CD1c-positive myeloid dendritic cell (primary cell): ENCODE results near the gene NUMB.
A peak's percentile ranks its signal among the peaks of the same experiment; 100 is the strongest.
"Not testable (repeated sequence)": the region's sequence is repeated elsewhere in the genome, so short reads cannot be mapped to it uniquely, and the experiment has no call there.

Experiments
- DNase-seq: peaks from one replicate; pipeline ENCODE4 v3.0.0-alpha.2; 2016; ENCODE audit errors: extremely low spot score

The NUMB gene

DNA sequence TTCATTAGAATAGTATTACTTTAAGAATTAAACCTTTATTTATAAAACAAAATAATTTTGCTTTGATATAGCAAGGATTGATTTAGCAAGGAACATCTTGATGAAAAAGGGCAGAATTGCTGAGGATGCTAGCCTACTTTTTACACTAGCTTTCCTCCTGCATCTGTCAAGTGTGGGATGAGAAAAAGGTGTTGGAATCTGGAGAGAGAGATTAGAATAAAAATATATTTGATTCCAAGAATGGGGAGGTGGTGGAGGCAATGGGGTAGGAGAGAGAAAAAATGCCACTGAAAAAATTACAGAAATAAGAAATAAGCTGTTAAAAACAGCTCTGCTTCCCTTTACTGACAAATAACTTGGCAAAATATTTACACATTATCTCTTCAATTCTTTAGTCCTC is 98.9 kb downstream of the NUMB start:
- no peak for DNase-seq

DNA sequence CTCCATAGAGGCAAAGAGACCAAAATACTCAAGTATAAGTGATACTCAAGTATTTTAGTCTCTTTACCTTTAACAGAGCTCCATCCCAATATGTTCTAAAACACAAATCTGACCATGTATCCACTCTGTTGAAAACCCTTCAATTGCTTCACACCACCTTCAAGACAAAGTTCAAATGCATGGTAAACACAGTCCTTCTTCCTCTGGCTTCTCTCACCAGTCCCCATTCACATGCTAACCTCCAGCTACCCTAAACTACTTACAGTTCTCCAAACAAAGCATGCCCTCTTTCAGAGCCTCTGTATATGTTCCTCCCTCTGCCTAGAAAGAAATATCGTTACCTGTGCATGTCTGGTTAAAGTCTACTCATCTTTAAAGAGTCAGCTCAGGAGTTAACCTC is 100.2 kb downstream of the NUMB start:
- no peak for DNase-seq

DNA sequence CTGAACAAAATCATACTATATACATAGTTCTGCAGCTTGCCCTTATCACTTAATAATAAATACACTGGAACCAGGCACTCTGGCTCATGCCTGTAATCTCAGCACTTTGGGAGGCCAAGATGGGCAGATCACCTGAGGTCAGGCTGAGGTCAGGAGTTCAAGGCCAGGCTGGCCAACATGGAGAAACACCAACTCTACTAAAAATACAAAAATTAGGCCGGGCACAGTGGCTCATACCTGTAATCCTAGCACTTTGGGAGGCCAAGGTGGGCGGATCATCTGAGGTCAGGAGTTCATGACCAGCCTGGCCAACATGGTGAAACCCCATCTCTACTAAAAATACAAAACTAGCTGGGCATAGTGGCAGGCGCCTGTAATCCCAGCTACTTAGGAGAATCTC is 109.3 kb downstream of the NUMB start:
- not testable (repeated sequence) for DNase-seq

DNA sequence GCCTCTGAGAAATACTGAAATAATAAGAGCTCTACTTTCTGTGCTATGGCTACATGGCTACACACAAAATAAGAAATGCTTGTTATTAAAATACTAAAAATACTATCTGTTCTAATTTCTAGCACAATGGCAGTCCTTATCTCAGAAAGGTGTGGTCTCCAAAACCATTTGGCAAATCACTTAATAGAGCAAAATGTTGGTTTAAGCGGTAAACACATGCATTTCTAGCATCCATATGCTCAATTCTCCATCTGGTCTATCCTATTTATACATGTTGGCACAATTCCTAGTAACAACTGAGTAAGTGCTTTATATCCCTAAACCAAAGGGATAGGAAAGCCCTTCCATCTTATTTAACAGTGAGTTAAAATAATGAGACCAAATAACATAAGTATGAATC is 114.0 kb downstream of the NUMB start:
- no peak for DNase-seq

DNA sequence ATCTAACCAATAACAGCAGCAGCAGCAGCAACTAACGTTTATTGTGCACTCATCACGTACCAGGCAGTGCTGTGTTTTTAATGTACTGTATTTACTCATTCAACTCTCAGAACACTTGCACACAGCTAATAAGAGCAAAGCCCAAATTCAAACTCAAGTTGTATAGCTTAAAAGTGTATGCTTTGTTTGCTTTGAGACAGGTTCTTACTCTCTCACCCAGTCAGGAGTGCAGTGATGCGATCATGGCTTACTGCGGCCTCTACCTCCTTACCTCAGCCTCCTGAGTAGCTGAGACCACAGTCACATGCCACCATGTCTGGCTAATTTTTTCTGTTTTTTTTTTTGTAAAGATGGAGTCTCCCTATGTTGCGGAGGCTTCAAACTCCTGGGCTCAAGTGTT is 115.7 kb downstream of the NUMB start:
- no peak for DNase-seq

DNA sequence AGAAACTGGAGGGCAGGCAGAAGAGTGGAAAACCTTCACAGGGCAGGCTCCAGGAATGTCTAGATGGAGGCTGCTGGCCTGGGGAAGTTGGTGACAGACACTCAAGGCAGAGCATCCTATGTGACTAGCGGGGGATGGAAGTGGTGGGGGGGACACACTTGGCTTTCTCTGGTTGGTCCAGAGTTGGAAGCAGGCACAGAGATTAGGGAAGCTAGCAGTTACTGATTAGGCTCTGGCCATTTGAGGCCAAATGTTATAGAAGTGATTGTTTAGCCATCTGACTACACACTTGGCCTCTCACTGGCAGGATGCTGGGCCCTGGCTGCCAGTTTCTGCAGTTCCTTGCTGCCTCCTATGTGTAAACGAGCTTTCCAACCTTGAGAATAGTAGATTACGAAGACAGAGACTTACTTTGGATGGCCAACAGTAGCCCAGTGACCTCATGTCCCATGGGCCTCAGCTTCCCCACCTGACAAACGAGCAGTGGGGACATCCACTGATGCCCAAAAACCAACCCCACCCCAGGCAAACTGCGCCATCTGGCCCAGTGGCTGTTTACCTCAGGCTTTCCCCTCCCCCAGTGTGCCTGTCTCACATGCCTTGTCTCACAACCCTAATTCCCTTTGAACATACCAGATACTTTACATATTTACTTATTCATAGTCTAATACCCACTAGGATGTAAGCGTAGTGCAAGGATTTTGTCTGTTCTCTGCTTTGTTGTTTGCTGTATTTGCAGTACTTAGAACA is 118.3 kb downstream of the NUMB start:
- no peak for DNase-seq

DNA sequence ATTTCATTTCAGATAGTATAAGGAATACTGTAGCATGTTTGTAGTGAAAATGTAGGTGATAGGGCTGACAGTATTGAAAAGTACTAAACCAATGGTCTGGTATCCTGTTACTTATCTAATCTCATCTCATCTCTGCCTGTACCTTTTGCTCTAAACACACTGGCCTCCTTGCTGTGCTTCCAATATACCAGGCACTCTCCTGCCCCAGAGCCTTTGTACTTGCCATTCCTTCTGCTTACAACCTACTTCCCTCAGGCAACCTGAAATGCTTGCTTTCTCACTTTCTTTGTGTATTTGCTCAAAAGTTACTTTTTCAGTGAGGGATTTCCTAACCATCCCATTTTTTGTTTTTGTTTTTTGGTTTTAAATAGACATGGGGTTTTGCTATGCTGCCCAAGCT is 119.1 kb downstream of the NUMB start:
- no peak for DNase-seq

DNA sequence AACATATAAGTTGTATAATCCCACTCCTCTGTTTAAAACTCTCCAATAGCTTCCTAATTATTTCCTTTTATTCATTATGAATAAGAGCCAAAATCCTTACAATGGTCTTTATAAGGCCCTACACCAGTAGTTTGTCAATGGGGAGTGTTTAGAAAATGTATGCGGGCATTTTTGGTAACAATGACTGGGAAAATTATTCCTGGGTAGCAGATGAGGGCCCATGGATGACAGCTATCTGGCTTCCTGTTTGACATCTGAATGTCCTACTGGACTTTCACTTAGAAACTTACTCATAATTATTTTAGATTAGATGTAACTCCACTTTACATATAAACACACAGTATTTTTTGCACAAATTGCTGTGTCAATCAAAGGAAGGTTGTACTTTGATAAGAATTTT is 119.8 kb downstream of the NUMB start:
- no peak for DNase-seq

DNA sequence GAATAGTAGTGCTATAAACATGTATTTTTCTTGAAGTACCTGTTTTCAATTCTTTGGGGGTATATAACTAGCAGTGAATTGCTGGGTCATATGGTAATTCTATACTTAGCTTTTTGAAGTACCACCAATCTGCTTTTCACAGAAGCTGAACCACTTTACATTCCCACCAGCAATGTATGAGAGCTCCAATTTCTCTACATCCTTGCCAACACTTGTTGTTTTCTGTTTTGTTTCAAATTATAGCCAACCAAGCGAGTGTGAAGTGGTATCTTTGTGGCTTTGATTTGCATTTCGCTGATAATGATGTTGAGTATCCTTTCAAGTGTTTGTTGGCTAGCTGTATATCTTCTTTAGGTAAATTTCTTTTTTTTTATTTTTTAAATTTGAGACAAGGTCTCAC is 125.3 kb downstream of the NUMB start:
- no peak for DNase-seq

DNA sequence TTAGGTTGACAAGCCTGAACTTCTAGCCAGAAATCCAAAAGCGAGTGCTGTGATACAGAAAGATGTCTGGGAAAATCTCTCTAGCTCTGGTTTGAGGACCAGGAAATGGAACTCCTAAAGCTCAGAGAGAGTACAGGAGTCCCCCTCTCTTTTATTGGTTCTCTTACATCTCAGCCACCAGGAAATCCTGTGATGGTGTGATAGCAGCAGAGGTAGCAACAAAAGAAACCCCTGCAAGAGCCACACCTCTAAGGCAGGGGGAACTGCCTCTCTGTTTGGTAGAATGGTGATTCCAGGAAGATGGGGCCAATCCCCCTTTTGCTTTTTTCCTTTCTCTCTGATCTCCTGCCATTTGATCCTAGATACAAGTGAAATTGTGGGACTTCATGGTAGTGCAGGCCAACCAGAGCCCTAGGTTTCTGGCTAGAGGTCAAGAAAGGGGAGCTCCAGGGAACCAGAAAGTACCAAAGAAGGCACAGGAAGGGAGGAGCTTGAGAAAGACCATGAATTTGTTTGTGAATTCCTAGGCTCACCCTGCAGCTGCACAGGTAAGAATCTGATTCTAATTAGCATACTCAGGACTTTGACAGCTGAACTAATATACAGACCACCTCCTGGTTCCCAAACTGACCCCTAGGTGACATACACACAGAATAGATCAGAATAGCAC is 132.6 kb downstream of the NUMB start:
- no peak for DNase-seq

DNA sequence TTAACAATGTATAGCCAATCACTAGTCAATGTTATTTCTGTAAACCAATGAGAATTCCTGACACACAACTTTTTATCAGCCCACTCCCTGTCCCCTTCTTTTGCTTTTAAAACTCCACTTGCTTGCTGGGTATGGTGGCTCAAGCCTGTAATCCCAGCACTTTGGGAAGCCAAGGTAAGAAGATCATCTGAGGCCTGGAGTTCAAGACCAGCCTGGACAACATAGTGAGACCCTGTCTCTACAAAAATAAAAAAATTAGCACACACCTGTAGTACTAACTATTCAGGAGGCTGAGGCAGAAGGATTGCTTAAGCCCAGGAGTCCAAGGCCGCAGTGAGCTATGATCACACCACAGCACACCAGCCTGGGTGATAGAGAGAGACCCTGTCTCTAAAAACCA is 133.3 kb downstream of the NUMB start:
- no peak for DNase-seq

DNA sequence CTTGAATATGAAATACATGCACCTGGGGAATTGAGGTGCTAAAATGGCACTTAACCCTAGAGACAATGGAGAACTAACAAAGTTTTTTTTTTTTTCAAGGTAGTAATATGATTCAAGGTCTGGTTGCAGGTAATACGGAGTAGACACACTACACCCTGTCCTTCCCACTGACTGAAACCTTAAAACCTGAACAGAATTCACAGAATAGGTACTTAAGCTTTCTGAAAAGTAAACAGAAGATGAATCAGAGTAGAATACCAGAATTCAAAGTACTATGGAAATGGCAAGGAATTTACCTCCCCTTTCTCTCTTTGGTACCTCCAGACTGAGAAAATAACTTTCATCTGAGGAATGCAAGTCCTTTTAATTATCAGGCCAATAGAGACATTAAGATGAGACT is 133.8 kb downstream of the NUMB start:
- no peak for DNase-seq

DNA sequence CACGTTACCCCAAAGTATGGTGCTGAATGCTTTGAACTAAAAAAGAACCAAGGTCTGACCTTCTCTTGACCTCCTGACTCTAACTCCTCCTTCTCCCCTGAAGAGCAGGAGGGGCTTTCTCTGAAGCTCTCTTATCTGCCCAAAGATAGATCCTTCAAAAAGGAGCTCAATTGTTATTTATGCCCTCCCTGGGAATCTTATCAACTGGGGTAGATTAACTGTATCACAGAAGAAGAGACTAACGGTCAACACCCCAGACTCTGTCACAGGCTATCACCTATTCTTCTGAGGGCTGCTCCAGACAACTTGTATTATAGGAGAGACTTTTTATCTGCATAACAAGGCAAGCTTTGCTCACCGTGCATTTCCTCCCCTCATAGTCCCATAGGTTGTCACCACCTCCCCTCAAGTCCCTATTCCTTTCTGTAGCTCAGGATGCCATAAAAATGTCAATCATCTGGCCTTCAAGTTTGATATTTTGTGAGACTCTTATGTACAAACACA is 134.4 kb downstream of the NUMB start:
- no peak for DNase-seq

DNA sequence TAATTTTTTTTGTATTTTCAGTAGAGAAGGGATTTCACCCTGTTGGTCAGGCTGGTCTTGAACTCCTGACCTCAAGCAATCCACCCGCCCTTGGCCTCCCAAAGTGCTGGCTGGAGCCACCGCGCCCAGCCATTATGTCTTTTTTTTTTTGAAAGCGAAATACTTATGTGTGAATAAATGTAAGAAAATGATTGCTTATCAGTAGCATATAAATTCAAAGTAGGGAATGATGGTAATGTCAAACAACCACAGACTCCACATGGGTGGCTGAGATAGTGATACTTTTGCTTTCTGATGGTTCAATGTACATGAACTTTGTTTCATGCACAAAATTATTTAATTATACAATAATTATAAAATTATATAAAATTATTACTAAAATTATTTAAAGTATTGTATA is 145.2 kb downstream of the NUMB start:
- no peak for DNase-seq

DNA sequence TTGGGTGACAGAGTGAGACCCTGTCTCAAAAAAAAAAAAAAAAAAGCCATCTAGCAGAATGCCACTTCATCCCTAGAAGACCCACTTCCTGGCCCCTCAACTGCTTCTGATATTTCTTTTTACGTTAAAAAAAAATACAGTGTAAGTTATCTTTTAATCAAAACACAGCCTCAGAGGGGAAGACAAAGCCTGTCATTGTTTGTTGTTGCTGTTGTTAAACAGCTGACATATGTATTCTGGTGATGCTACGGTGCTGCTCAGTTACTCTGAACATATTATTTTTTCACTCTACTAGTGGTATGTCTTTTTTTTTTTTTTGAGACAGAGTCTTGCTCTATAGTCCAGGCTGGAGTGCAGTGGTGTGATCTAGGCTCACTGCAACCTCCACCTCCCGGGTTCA is 145.7 kb downstream of the NUMB start:
- no peak for DNase-seq

DNA sequence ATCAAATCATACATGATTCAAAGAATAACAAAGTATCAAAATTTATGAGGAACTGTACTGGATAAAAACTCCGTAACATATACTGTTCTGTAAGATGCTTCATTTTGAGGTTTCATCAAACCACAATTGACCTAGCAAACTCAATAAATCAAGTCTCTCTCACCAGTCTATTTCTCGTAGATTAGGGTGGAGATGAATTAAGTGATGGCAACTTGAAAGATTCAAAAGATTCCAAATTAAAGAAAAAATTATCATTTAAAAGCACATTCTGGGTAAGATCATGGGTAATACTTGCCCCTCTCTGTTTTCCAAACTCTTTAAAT is 146.7 kb downstream of the NUMB start:
- no peak for DNase-seq

DNA sequence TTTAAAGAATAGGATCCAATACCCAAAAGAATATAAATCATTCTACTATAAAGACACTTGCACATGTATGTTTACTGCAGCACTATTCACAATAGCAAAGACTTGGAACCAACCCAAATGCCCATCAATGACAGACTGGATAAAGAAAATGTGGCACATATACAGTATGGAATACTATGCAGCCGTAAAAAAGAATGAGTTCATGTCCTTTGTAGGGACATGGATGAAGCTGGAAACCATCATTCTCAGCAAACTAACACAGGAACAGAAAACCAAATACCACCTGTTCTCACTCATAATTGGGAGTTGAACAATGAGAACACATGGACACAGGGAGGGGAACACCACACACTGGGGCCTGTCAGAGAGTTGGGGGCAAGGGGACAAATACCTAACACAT is 149.1 kb downstream of the NUMB start:
- DNase-seq: not testable (repeated sequence)

DNA sequence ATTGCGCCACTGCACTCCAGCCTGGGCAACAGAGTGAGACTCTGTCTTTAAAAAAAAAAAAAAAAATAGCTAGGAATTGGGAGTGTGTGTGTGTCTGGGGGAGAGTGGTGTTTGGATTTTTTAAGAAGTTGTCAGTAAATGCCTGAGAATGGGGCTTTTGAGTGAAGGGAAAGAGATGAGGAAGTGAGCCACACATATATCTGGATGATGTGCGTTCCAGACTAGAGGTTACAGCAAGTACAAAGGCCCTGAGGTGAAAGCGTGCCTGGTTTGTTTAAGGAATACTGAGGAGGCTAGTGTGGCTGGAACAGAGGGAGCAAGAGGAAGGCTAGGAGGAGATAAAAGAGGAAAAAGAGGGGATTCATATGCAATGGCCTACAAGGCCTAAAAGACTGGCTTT is 151.1 kb downstream of the NUMB start:
- no peak for DNase-seq

DNA sequence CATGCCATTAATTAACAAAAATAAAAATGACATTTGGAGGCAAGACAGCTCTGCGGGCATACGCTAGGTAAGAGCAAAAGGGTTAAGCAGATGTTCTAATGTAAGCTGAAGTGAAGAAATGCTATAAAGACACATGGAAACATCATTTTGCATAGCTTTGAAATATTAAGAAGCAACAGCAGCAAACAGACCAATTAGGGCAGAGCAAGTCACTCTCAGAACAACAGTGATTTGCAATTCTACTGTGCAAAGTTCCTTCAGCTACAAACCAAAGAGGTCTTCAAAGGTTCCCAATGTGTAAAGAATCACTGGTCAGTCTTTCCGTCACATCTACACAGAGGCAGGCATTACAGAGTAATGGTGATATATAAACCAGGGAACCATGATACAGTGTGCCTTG is 152.8 kb downstream of the NUMB start:
- DNase-seq: no peak

DNA sequence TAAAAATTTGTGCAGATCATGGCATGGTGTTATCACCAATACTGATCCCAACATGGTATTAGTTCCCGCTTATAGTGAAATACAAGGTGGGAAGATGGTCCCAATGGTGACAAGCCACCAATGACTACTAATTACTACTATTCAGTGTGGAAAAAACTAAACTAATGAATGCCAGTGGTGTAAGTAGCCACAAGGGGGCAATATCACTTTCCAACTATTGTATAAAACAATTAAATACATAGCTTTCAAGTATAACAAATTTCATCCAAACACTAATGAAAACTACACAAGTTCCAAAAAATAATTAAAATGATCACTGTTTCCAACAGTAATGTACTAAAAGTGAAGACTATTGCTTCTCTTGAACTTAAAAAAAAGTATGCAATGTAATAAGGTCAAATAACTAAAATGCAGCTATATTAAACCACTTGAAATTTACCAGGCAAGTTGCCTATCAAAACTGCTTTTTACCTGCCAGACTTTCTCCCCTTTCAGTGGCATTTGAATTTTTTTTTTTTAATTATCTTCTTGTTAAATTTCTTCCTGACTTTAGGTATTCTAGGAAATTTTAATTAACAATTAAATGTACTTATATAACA is 163.0 kb downstream of the NUMB start:
- DNase-seq: peak; percentile 63

DNA sequence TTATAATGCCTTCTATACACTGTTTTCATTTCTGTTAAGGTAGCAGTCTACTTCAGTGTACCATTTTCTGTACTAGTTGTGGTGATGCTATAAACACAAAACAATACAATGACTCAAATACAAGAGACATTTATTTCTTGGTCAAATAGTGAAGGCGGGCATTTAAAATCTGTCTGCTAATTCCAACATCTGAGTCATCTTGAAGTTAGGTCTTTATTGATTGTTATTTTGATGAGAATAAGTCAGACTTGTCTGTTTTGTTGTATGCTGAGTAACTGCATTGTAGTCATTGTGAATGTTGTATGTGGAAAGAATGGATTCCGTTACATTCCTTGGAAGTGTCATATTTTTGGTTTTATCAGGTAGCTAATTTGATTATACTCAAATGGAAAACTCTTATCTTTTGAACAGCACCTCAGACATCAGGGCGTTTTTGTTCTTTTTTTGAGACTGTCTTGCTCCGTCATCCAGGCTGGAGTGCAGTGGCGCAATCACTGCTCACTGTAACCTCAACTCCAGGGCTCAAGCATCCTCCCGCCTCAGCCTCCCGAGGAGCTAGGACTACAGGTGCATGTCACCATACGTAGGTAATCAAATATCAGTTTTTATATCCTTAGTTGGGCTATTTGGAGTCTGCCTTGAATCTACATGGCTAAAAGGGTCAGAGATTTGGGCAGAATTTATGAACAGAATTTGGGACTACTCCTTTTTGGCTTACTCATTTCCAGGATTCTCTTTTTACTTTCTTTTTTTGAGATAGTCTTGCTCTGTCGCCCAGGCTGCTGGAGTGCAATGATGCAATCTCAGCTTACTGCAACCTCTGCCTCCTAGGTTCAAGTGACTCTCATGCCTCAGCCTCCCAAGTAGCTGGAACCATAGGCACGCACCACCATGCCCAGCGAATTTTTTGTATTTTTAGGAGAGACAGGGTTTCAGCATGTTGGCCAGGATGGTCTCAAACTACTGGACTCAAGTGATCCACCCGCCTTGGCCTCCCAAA is 164.3 kb downstream of the NUMB start:
- DNase-seq: no peak

DNA sequence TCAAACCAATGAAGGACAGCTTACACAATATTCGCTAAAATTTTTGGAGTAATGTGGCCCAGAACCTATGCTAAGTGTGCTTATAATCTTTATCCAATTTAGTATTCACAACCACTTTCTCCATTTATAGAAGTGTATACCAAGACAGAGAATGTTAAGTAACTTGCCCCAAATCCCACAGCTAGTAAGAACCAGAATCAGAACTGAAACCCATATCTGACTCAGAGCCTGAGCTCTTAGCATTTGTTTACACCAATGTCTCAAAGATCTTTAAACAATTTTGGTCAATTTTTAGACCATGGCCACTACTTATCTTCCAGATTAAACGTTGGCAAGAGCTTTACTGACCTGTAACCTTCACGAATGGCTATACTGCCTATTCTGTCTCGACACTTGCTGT is 168.1 kb downstream of the NUMB start:
- DNase-seq: peak; percentile 10
